Heart left ventricle (tissue), 13 donors: ENCODE measurements around the gene PRMT1.

ENCODE experiments used
- POLR2A ChIP-seq, 2 donors: fragments of 450-650 bp; IDR thresholded peaks; one replicate each; pipeline ENCODE4 v1.6.1; 2017; ENCODE audit warnings: antibody characterized with exemption in 2 of 2, mild to moderate bottlenecking in 2 of 2, moderate library complexity in 2 of 2
- TF ChIP-seq, protein P1 (sequence below), 12 donors: fragments of 200-600 bp; sonication (generic) in 4 of 12; IDR thresholded peaks; one replicate each; pipeline versions ENCODE4 v1.5.0 to v1.8.0; 2018 to 2022; ENCODE audit warnings: antibody characterized with exemption in 12 of 12, mild to moderate bottlenecking in 5 of 12
- donor health status: ischemic (EF 13 %, LVEDD 7.1; RV severe dilation, severe dysfunction).
- donor health status: DM: no; HTN: yes; CAD: no.
- donor health status: DM: no; HTN: no; CAD: no.
- donor health status: ischemic (EF 25% LVEDD 6.9; RV normal size, moderate dysfunction).
- donor health status: ischemic (EF 25% LVEDD 5.7; RV mildly dilated, moderate dysfunction).
- donor health status: ischemic (EF 35%, LVEDD 5.7; RV mildly dilated, moderate dysfunction).
- donor health status: nonischemic (EF 11% LVEDD 7.7; RV severe dilation, severe dysfunction).
- donor health status: DM: yes; HTN: yes; CAD: no.
- donor health status: PGD.
- donor health status: ischemic (EF 29% LVEDD 5.4; RV normal size, mild dysfunction).
- donor health status: nonischemic (EF 23%, LVEDD 6.1; RV moderate dilation, normal function).

DNA sequence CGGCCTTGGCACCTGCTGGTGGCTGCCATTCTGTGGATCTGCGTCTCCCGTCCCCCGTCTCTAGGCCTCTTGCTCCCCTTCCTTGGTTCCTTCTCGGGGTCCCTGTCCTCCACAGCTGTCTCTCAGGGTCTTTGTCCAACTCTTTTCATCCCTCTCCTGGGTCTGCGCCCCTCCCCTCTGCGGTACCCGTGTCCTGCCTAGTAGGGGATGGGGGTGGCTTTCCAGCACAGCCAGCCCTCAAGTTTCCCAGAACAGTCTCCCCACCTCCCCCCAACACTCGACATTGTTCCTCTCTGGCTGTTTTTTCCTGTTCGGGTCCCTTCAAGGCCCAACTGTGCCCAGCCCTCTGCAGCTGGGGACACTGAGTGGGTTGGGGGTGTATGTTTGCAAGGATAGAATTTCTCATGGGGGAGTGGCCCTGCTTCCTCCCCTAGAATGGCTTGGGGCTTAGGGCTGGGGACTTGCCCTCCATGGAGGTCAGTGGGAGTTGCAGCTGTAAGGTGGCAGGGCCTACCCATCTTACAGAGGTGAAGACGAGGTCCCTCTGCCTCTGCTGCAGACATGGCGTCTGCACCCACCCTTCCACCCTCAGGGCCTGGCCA, 11.6 kb downstream of the PRMT1 start:
- TF ChIP-seq, protein P1, sequence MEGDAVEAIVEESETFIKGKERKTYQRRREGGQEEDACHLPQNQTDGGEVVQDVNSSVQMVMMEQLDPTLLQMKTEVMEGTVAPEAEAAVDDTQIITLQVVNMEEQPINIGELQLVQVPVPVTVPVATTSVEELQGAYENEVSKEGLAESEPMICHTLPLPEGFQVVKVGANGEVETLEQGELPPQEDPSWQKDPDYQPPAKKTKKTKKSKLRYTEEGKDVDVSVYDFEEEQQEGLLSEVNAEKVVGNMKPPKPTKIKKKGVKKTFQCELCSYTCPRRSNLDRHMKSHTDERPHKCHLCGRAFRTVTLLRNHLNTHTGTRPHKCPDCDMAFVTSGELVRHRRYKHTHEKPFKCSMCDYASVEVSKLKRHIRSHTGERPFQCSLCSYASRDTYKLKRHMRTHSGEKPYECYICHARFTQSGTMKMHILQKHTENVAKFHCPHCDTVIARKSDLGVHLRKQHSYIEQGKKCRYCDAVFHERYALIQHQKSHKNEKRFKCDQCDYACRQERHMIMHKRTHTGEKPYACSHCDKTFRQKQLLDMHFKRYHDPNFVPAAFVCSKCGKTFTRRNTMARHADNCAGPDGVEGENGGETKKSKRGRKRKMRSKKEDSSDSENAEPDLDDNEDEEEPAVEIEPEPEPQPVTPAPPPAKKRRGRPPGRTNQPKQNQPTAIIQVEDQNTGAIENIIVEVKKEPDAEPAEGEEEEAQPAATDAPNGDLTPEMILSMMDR (IDR thresholded peaks at IDR 0.05), result no peak
- no peak for TF ChIP-seq POLR2A (IDR thresholded peaks at IDR 0.05)
